Hematopoietic multipotent progenitor cell treated with erythropoietin and hydrocortisone succinate and interleukin-3 and kit ligand, for 15 days (in vitro differentiated cells): ENCODE measurements around the gene ROBO3.

ENCODE experiments used
- DNase-seq: peaks from one replicate; pipeline ENCODE4 v3.0.0-alpha.2; 2015; ENCODE audit warnings: low spot score

ROBO3 gene

GRCh38 chr11:124920870-124921609 lies 55.8 kb downstream of the ROBO3 start:
- peak; percentile 9 for DNase-seq

- DNase-seq, result no peak
These were observed 57.6 kb downstream of the ROBO3 start for GRCh38 chr11:124922831-124923230.

GRCh38 chr11:124923296-124923695 lies 58.1 kb downstream of the ROBO3 start:
- DNase-seq, result no peak

GRCh38 chr11:124928942-124929665 lies 63.9 kb downstream of the ROBO3 start:
- no peak for DNase-seq

- no peak for DNase-seq
These were observed 65.6 kb downstream of the ROBO3 start for GRCh38 chr11:124930799-124931198.
